Fibroblast of mammary gland (primary cell): ENCODE results near the gene CALHM4.
A peak's percentile ranks its signal among the peaks of the same experiment; 100 is the strongest.

Source experiments
- DNase-seq: peaks from one replicate; pipeline ENCODE4 v3.0.0-alpha.2; 2010; ENCODE audit warnings: low read depth
- H3K4me3 ChIP-seq: 2 replicates; pipeline ENCODE4 v1.5.1; 2011; ENCODE audit warnings: low read depth, mild to moderate bottlenecking, low read length, moderate library complexity; ENCODE audit not compliant: control insufficient read depth
- TF ChIP-seq, protein P1 (sequence below): conservative IDR thresholded peaks from 2 replicates; pipeline ENCODE4 v1.5.1; 2011; ENCODE audit warnings: low read depth, low read length, inconsistent platforms; ENCODE audit not compliant: control insufficient read depth, insufficient read depth

The CALHM4 gene

GRCh38 chr6:116535109-116535508 lies 18.4 kb upstream of the CALHM4 start:
- no peak overlapping the region for H3K4me3 ChIP-seq
- TF ChIP-seq, protein P1, sequence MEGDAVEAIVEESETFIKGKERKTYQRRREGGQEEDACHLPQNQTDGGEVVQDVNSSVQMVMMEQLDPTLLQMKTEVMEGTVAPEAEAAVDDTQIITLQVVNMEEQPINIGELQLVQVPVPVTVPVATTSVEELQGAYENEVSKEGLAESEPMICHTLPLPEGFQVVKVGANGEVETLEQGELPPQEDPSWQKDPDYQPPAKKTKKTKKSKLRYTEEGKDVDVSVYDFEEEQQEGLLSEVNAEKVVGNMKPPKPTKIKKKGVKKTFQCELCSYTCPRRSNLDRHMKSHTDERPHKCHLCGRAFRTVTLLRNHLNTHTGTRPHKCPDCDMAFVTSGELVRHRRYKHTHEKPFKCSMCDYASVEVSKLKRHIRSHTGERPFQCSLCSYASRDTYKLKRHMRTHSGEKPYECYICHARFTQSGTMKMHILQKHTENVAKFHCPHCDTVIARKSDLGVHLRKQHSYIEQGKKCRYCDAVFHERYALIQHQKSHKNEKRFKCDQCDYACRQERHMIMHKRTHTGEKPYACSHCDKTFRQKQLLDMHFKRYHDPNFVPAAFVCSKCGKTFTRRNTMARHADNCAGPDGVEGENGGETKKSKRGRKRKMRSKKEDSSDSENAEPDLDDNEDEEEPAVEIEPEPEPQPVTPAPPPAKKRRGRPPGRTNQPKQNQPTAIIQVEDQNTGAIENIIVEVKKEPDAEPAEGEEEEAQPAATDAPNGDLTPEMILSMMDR: no peak
- no peak for DNase-seq

- TF ChIP-seq, protein P1: peak; percentile 65
- peak; percentile 75 for DNase-seq
- H3K4me3 ChIP-seq: no peak overlapping the region
Observed at GRCh38 chr6:116536216-116536621, 17.3 kb upstream of the CALHM4 start.

DNA sequence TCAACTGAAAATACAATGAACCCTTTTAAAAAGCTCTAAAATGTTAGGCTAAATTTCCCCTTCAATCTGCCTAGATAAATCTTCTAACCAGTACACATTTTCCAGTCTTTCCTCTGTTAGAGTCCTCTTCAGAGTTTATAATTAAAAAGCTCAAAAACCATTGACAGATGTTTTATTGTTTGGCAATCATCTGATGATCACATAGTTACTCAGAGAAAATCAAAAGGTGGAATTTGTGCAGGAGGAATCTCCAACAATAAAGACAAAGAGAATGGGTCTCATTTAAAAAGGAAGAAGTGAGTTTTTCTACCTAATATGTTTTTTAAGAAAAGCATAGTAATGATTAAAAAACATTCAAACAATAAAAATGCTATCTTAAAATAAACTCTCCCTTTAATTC lies 11.1 kb upstream of the CALHM4 start:
- TF ChIP-seq, protein P1: no peak
- H3K4me3 ChIP-seq: no peak overlapping the region
- DNase-seq: peak; percentile 48

DNA sequence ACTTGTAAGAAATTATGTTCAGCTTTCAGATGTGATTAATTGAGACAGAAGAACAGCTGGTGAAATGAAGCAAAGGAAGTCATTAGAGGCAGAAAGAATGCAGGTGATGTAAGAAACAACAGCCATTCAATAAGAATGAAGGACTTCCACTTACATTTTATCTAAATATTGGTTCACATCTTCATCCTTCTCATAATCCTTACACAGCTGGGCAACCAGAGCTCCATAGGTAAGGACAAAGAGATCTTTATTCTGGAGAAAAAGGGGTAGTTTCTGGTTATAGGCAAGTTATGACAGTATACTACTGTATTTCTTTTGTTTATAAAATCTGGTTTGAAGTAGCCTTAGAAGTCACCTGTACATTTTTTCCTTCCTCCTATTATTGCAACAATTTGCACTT lies 10.4 kb upstream of the CALHM4 start:
- H3K4me3 ChIP-seq: no peak overlapping the region
- no peak for DNase-seq
- TF ChIP-seq, protein P1: no peak

- no peak within 1 kb of the TSS for H3K4me3 ChIP-seq
- no peak for DNase-seq
- TF ChIP-seq, protein P1: no peak
Observed at GRCh38 chr6:116545651-116546050, 7.9 kb upstream of the CALHM4 start, which contains the start of gene TRAPPC3L. Gene TRAPPC3L, minus strand, starts transcription at chr6:116545684. Its CDS starts 170 bp downstream, at chr6:116545514.

GRCh38 chr6:116547358-116547757 lies 6.2 kb upstream of the CALHM4 start:
- no peak for DNase-seq
- TF ChIP-seq, protein P1: no peak
- no peak overlapping the region for H3K4me3 ChIP-seq

DNA sequence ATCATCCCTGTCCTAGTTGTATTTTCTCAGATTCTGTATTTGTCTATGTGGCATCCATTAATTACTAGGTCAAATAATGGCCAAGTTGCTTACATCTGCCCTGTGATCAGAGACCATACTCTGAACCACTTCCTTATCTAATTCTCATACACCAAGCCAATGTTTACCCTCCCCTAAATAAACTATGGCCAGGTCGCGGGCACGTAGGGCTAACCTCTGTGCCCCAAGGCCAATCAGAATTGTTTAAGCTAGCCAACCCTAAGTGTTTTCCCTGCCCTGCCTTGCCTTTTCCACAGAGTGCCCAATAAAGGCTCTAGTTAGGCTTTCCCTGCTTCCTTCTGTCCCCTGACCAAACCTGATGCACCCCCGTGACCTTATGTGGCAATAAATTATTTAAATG lies 2.8 kb upstream of the CALHM4 start:
- DNase-seq: no peak
- no peak overlapping the region for H3K4me3 ChIP-seq
- TF ChIP-seq, protein P1: no peak
